Epithelial cell of proximal tubule (primary cell): ENCODE data around the gene STK33. TPM values are rescaled to one million over a fixed set of nuclear protein-coding genes. Genes with fewer than 3 reads are reported as not detected.

Experiments used
- DNase-seq: peaks from one replicate; pipeline ENCODE4 v3.0.0-alpha.2; 2011; ENCODE audit warnings: low read depth
- H3K4me3 ChIP-seq: 2 replicates; pipeline ENCODE4 v1.5.1; 2011; ENCODE audit warnings: low read depth, mild to moderate bottlenecking, low read length
- CTCF ChIP-seq: conservative IDR thresholded peaks from 2 replicates; pipeline ENCODE4 v1.5.1; 2012; ENCODE audit warnings: low read depth, mild to moderate bottlenecking, low read length
- total RNA-seq: library from RNA; depleted of rRNA; stranded (reverse); fragments of >200 nt; gene quantifications from 2 replicates; pipeline ENCODE4 v1.2.3, GENCODE V29; 2015

STK33 gene
- total RNA-seq, 1 donor from 2014 or later = 14.4 TPM

- DNase-seq = no peak
- H3K4me3 ChIP-seq = no peak overlapping the region
- TF ChIP-seq CTCF = no peak
These were observed 21.4 kb upstream of the STK33 start for GRCh38 chr11:8615291-8616032.

GRCh38 chr11:8614497-8614896, 20.5 kb upstream of the STK33 start:
- TF ChIP-seq CTCF = no peak
- DNase-seq = no peak
- no peak overlapping the region for H3K4me3 ChIP-seq

GRCh38 chr11:8613036-8613435, 19.0 kb upstream of the STK33 start:
- H3K4me3 ChIP-seq = no peak overlapping the region
- DNase-seq = no peak
- no peak for TF ChIP-seq CTCF

GRCh38 chr11:8612522-8612921, 18.5 kb upstream of the STK33 start:
- H3K4me3 ChIP-seq = no peak overlapping the region
- no peak for DNase-seq
- no peak for TF ChIP-seq CTCF

GRCh38 chr11:8610532-8611116, 16.6 kb upstream of the STK33 start:
- no peak for TF ChIP-seq CTCF
- H3K4me3 ChIP-seq = no peak overlapping the region
- DNase-seq = no peak

- no peak for TF ChIP-seq CTCF
- no peak overlapping the region for H3K4me3 ChIP-seq
- no peak for DNase-seq
These were observed 14.6 kb upstream of the STK33 start for GRCh38 chr11:8608652-8609051.
